Measurements from ENCODE around the gene CLMN.

The CLMN gene

GRCh38 chr14:95272057-95272456 is 47.7 kb downstream of the CLMN start:
- no peak overlapping the region for H3K4me3 ChIP-seq (ENCODE audit: low read depth, low read length)
- no peak for DNase-seq (ENCODE audit: low read depth)
- no peak for TF ChIP-seq CTCF (conservative IDR thresholded peaks at IDR 0.05; ENCODE audit: low read depth, low read length)

GRCh38 chr14:95270203-95270602 is 49.5 kb downstream of the CLMN start:
- H3K4me3 ChIP-seq (ENCODE audit: low read depth, low read length): no peak overlapping the region
- no peak for TF ChIP-seq CTCF (conservative IDR thresholded peaks at IDR 0.05; ENCODE audit: low read depth, low read length)
- DNase-seq (ENCODE audit: low read depth): no peak

- DNase-seq (ENCODE audit: low read depth): no peak
- no peak overlapping the region for H3K4me3 ChIP-seq (ENCODE audit: low read depth, low read length)
- no peak for TF ChIP-seq CTCF (conservative IDR thresholded peaks at IDR 0.05; ENCODE audit: low read depth, low read length)
Measured at GRCh38 chr14:95269493-95269892, 50.2 kb downstream of the CLMN start.

GRCh38 chr14:95268350-95268749 is 51.4 kb downstream of the CLMN start:
- TF ChIP-seq CTCF (conservative IDR thresholded peaks at IDR 0.05; ENCODE audit: low read depth, low read length): no peak
- DNase-seq (ENCODE audit: low read depth): no peak
- H3K4me3 ChIP-seq (ENCODE audit: low read depth, low read length): no peak overlapping the region

- no peak for TF ChIP-seq CTCF (conservative IDR thresholded peaks at IDR 0.05; ENCODE audit: low read depth, low read length)
- H3K4me3 ChIP-seq (ENCODE audit: low read depth, low read length): no peak overlapping the region
- no peak for DNase-seq (ENCODE audit: low read depth)
Measured at GRCh38 chr14:95267306-95267705, 52.4 kb downstream of the CLMN start.

- TF ChIP-seq CTCF (conservative IDR thresholded peaks at IDR 0.05; ENCODE audit: low read depth, low read length): no peak
- DNase-seq (ENCODE audit: low read depth): peak; percentile 96
- no peak overlapping the region for H3K4me3 ChIP-seq (ENCODE audit: low read depth, low read length)
Measured at GRCh38 chr14:95265106-95266094, 54.3 kb downstream of the CLMN start.

All from choroid plexus epithelial cell (primary cell).